ENCODE results near the gene LOXL4.
A peak's percentile ranks its signal among the peaks of the same experiment; 100 is the strongest.

LOXL4 gene

DNA sequence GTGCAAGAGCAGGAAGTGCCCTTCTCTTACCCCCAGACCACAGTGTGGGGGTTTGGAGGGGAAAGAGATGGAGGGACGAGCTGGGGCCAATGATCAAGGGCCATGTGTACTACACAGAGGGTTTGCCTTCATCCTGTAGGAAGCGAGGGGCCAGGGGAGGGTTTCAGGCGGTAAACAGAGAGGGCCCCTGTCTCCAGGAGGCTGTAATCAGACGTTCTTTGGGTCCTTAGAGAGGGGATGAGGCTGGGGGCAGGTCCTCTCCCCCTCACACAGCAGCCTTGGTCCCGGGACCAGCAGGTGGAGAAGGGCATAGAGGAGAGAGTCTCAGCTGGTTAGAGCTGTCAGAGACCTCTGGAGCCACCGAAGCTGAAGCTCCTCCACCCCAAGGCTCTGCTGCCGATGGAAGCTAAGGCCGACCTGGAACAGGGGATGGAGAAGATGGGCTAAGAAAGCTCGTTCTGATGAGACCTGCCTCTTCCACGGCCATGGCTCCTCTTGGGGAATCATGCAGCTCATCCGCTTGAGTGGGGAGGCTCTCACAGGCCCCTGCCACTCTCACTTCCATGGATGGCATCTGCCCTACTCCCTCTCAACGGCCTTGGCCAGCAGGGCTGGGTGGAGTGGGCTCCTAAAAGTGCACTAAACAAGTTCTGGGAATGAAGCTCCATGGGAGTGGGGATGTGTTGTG is 3.5 kb downstream of the LOXL4 start:
- Mint-ChIP-seq H3K36me3 (ENCODE audit: low read depth) (peaks cover 8% of the 10 kb centered on the region), H3K4me3 (no peak overlapping the region), H3K9me3 (no peaks in the 10 kb centered on the region), H3K27me3 (peaks cover 38% of the 10 kb centered on the region), H3K4me1 (ENCODE audit: low read depth) (peaks cover 25% of the 10 kb centered on the region), H3K27ac (no peak overlapping the region)
- intact Hi-C loops (cut with micrococcal nuclease) = loop anchor here (10.0 kb wide), 1 partner anchor 180 kb away; the partner anchor contains the start of gene HPS1

DNA sequence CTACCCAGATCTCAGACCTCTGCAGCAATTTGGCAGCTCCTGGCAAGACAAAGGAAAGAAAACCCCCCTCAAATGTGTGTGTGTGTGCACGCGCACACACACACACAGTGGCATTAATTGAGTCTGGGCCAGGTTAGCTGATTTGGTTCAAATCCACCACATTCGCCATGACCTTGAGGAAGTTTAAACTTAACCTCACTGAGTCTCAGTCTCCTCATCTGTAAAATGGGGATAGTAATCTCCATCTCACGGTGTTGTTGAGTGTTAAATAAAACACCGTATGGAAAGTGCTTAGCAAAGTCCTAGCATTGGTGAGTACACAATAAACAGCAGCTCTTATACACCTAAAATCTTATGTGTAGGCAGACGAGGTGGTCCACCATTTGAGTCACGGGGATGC is 4.9 kb downstream of the LOXL4 start:
- Mint-ChIP-seq H3K27ac (no peak overlapping the region), H3K27me3 (peaks cover 26% of the 10 kb centered on the region), H3K4me3 (no peak overlapping the region), H3K36me3 (ENCODE audit: low read depth) (peaks cover 11% of the 10 kb centered on the region), H3K4me1 (ENCODE audit: low read depth) (peaks cover 34% of the 10 kb centered on the region), H3K9me3 (no peaks in the 10 kb centered on the region)
- intact Hi-C loops (cut with micrococcal nuclease) = loop anchor here (2.0 to 10.0 kb wide), 2 partner anchors 46 to 182 kb away; partner anchors contain the start of gene HPS1

DNA sequence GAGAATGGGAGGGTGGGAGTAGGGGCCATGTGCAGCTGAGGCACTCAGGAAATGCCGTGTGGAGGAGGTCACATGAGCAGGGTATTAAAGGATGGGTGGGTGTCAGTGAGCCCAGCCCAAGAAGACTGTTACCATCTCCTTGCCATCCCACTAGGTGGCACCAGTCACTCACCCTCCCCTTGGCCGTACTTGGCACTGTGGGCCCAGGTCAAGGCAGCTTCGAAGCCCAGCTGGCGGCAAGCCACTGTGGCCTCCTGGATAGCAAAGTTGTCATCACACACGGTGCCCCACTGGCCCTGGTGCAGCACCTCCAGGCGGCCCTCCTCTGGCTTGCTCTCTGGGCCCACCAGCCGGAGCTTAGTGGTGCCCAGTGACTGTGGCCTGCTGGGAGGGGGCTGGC is 5.4 kb downstream of the LOXL4 start:
- Mint-ChIP-seq H3K36me3 (ENCODE audit: low read depth) (peaks cover 16% of the 10 kb centered on the region), H3K27ac (no peak overlapping the region), H3K4me3 (no peak overlapping the region)

DNA sequence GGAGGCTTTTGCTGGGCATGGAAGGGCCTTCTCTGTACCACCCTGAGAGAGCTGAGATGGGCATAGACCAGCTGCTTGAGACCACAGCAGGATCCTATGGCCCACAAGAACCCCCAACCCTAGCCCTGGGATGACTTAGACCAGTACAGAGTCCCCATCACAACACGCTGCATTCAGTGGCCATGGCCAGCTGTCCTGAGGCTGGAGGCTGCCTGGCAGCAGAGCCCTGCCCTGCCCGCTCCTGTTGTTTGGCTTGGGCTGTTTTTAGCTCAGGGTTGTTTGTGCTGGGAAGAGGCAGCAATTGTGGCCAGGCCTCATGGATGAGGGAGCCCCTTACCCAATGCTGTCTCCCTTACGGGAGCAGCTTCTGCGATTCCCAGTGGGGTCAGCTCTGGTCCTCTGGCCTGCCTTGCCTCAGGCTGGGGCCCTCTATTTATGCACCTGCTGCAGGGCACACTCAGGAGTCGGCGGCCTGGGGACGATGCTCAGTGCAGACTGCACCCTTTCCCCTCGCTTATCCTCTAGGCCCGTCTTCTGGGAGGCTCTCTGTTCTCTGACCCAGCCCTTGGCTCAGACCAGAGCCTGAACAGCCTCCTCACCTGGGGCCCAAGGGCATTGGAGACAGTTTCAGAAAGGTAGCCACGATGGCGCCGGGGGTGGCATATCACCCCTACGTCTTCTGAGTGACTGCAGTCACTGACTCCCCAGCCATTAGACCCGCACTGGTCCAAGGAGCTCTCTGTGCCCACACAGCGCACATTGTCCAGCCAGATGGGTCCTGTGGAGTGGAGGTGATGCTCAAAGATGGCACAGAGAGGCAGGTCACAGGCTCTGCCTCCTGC is 6.3 kb downstream of the LOXL4 start:
- Mint-ChIP-seq H3K36me3 (ENCODE audit: low read depth) (peaks cover 25% of the 10 kb centered on the region), H3K4me1 (ENCODE audit: low read depth) (peaks cover 30% of the 10 kb centered on the region), H3K27me3 (peaks cover 13% of the 10 kb centered on the region), H3K4me3 (no peak overlapping the region), H3K27ac (no peak overlapping the region), H3K9me3 (no peaks in the 10 kb centered on the region)
- intact Hi-C loops (cut with micrococcal nuclease) = loop anchor here (1.0 to 10.0 kb wide), 3 partner anchors 47 to 183 kb away; partner anchors contain the start of gene HPS1

More for the DNA sequence above, 5.4 kb downstream of the LOXL4 start:
- no peaks in the 10 kb centered on the region for H3K9me3 Mint-ChIP-seq
- intact Hi-C loops (cut with micrococcal nuclease) = loop anchor here (1.0 to 10.0 kb wide), 3 partner anchors 46 to 182 kb away; partner anchors contain the start of gene HPS1
- H3K27me3 Mint-ChIP-seq = peaks cover 22% of the 10 kb centered on the region
- peaks cover 30% of the 10 kb centered on the region for H3K4me1 Mint-ChIP-seq (ENCODE audit: low read depth)

DNA sequence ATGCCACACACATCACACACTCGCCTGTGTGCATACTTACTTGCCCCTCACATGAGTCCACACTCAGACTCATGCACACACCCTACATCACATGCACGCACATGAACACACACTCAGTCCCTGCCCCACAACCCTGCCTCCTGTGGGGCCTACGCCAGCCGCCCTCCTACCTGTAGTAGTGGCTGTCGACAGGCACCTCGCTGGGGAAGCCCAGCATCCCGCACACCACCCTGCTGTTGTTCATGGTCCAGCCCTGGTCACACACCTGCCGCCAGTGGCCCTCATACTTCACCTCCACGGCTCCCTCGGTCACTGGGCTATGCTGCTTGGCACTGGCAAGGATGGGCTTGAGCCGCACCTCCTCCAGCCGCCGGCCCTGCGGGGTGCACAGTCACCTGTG is 7.2 kb downstream of the LOXL4 start:
- H3K4me3 Mint-ChIP-seq = no peak overlapping the region
- H3K27ac Mint-ChIP-seq = peak overlapping the region; percentile 12
- H3K27me3 Mint-ChIP-seq = peaks cover 5% of the 10 kb centered on the region
- no peaks in the 10 kb centered on the region for H3K9me3 Mint-ChIP-seq
- peaks cover 34% of the 10 kb centered on the region for H3K36me3 Mint-ChIP-seq (ENCODE audit: low read depth)
- peaks cover 30% of the 10 kb centered on the region for H3K4me1 Mint-ChIP-seq (ENCODE audit: low read depth)
- intact Hi-C loops (cut with micrococcal nuclease) = loop anchor here (10.0 kb wide), 1 partner anchor 184 kb away; the partner anchor contains the start of gene HPS1

DNA sequence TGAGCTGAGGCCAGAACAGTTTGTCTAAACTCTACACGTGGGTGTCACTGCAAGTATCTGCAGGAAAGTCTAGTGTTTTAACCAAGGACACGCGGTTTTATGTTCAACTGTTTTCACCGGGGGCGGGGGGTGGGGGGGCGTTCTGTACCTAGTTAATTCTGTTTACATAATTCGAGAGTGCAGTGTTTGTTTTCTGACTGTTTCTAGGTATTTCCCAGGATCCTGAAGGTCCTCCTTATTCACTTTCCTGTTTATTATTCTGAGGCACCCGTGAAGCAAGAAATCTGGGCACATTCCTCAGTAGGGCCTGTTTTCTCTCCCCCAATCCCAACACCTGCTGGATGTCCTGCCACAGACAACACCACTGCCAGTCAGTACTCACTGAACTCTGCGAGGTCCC is 7.6 kb downstream of the LOXL4 start:
- Mint-ChIP-seq H3K9me3 (no peaks in the 10 kb centered on the region), H3K4me3 (no peak overlapping the region), H3K36me3 (ENCODE audit: low read depth) (peaks cover 38% of the 10 kb centered on the region), H3K27me3 (peaks cover 4% of the 10 kb centered on the region), H3K4me1 (ENCODE audit: low read depth) (peaks cover 30% of the 10 kb centered on the region), H3K27ac (peak overlapping the region; percentile 12)
- intact Hi-C loops (cut with micrococcal nuclease) = loop anchor here (10.0 kb wide), 1 partner anchor 184 kb away; the partner anchor contains the start of gene HPS1

DNA sequence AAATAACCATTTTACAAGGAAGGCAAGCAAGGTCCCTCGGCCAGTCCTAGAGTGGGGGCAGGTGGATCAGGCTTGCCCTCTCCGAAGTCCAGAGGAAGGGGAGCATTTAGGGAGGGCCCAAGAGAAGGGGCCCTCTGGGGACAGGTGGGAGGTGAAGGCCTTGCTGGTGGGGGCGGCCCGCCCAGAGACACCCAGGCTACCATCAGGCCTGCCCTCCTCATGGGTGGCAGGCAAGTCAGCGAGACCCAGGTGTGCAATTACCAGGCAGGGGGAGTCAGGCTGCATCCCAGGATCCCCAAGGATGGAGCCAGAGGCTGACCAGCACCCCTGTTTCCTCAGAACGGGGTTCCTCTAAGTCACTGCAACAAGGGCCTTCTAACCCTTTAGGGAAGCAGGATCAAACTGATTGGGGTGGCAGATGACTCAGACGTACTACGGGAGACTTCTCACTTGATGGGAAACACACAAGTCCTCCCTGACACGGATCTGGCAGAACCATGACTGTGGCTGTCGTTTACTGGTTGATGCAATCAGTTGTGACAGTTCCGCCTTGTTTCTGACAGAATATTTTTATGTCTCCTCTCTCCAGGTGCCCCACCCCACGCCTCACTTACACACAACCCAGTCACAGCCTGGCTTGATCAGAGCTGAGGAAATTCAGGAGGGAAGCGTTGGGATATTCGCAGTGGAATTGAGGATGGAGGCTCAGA is 8.2 kb downstream of the LOXL4 start:
- peaks cover 4% of the 10 kb centered on the region for H3K27me3 Mint-ChIP-seq
- peak overlapping the region; percentile 12 for H3K27ac Mint-ChIP-seq
- no peak overlapping the region for H3K4me3 Mint-ChIP-seq
- H3K4me1 Mint-ChIP-seq (ENCODE audit: low read depth) = peaks cover 30% of the 10 kb centered on the region
- intact Hi-C loops (cut with micrococcal nuclease) = loop anchor here (10.0 kb wide), 1 partner anchor 185 kb away; the partner anchor contains the start of gene HPS1
- no peaks in the 10 kb centered on the region for H3K9me3 Mint-ChIP-seq
- peaks cover 41% of the 10 kb centered on the region for H3K36me3 Mint-ChIP-seq (ENCODE audit: low read depth)

DNA sequence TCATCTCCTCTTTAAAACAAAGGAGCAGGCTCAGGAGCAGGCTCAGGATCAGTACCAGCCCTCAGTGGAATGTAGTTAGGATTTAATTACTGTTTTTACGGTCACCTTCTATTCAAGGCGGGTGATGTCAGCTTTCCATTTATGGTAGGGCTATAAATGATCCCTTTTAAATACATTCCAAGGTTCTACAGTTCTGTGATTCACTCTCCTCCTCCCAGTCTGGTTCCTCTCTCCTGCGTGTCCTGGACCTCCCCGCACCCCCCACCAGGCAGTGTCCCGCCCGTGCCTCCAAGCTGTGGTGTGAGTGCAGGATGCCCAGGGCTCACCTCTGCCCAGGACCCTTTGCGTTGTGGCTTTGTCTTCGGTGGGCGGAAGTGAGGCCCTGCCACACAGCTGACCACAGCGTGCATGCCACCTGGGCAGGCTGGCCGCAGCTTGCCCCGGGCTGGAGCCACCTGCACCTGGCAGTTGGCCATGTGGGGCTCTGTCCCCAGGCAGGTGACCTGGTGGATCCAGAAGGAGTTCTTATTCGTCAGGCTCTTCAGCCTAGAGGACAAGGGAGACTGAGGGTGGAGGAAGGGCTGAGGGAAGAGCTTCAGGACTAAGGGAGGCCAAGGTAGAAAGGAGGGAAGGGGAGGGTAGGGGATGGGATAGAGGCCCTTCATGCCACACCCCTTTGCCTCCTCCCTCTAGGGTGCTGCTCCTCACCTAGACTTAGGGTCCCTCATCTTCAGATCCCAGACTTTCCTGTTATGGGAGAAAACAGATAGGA is 9.1 kb downstream of the LOXL4 start:
- peaks cover 1% of the 10 kb centered on the region for H3K27me3 Mint-ChIP-seq
- H3K4me1 Mint-ChIP-seq (ENCODE audit: low read depth) = peaks cover 25% of the 10 kb centered on the region
- intact Hi-C loops (cut with micrococcal nuclease) = no loop called here
- peak overlapping the region; percentile 12 for H3K27ac Mint-ChIP-seq
- H3K9me3 Mint-ChIP-seq = no peaks in the 10 kb centered on the region
- H3K4me3 Mint-ChIP-seq = no peak overlapping the region
- H3K36me3 Mint-ChIP-seq (ENCODE audit: low read depth) = peaks cover 41% of the 10 kb centered on the region

DNA sequence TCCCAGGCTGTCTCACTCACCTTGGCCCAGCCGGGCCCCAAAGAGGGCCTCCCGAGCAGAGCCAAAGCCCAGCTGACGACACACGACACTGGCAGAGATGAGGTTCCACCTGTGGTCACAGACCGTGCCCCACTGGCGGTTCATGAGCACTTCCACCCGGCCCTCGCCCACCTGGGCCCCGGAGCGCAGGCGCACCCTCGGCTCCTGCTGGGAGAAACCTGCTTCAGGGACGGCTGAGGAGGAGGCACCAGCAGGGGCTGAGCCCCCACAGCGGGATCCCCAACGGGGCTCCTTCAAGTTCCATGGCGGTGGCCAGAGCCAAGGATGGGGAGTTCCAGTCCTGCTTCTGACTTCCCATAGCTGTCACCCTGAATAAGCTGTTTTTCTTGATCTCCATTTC is 10.0 kb downstream of the LOXL4 start:
- H3K9me3 Mint-ChIP-seq = no peaks in the 10 kb centered on the region
- peaks cover 41% of the 10 kb centered on the region for H3K36me3 Mint-ChIP-seq (ENCODE audit: low read depth)
- H3K4me3 Mint-ChIP-seq = no peak overlapping the region
- intact Hi-C loops (cut with micrococcal nuclease) = no loop called here
- H3K4me1 Mint-ChIP-seq (ENCODE audit: low read depth) = peaks cover 24% of the 10 kb centered on the region
- H3K27me3 Mint-ChIP-seq = no peaks in the 10 kb centered on the region
- H3K27ac Mint-ChIP-seq = no peak overlapping the region

DNA sequence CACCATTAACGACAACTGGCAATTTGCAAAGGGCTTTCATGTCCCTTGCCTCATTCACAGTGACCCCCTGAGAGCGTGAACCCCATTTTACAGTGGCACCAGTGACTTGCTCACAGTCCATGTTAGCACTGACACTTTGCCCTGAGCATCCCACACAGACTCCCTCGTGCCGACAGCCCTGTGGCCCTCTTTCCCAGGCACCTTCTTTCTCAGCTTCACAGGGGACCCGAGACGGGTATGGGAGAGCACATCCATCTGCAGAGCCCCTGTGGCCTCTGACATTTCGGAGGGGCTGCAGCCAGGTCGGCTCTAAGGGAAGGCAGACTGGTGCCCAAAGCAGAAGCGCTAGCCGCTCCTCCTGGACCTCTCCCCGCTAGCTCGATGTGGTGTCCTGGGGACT is 10.8 kb downstream of the LOXL4 start:
- no peak overlapping the region for H3K4me3 Mint-ChIP-seq

DNA sequence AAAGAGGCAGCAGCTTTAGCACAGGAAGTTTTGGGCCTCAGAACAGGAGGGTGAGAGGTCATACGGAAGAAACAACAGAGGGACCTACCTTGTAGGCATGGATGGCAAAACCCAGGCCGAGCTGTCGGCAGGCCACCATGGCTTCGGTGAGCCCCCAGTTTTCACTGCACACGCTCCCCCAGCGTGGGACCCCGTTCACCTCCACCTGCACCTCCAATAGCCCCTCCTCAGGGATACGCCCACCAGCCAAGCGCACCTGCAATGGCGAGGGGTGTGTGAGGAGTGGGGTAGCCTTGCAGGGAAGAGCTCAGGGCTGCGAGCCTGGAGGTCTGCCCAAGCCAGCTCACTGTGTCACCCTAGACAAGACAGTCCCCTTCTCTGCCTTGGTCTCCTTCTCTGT is 11.3 kb downstream of the LOXL4 start:
- peaks cover 24% of the 10 kb centered on the region for H3K4me1 Mint-ChIP-seq (ENCODE audit: low read depth)
- intact Hi-C loops (cut with micrococcal nuclease) = no loop called here
- H3K9me3 Mint-ChIP-seq = no peaks in the 10 kb centered on the region
- H3K27ac Mint-ChIP-seq = no peak overlapping the region
- no peaks in the 10 kb centered on the region for H3K27me3 Mint-ChIP-seq
- H3K36me3 Mint-ChIP-seq (ENCODE audit: low read depth) = peaks cover 50% of the 10 kb centered on the region
- no peak overlapping the region for H3K4me3 Mint-ChIP-seq

More for the DNA sequence above, 10.8 kb downstream of the LOXL4 start:
- no peaks in the 10 kb centered on the region for H3K27me3 Mint-ChIP-seq
- peaks cover 24% of the 10 kb centered on the region for H3K4me1 Mint-ChIP-seq (ENCODE audit: low read depth)
- H3K36me3 Mint-ChIP-seq (ENCODE audit: low read depth) = peaks cover 45% of the 10 kb centered on the region
- intact Hi-C loops (cut with micrococcal nuclease) = no loop called here
- no peaks in the 10 kb centered on the region for H3K9me3 Mint-ChIP-seq
- no peak overlapping the region for H3K27ac Mint-ChIP-seq

DNA sequence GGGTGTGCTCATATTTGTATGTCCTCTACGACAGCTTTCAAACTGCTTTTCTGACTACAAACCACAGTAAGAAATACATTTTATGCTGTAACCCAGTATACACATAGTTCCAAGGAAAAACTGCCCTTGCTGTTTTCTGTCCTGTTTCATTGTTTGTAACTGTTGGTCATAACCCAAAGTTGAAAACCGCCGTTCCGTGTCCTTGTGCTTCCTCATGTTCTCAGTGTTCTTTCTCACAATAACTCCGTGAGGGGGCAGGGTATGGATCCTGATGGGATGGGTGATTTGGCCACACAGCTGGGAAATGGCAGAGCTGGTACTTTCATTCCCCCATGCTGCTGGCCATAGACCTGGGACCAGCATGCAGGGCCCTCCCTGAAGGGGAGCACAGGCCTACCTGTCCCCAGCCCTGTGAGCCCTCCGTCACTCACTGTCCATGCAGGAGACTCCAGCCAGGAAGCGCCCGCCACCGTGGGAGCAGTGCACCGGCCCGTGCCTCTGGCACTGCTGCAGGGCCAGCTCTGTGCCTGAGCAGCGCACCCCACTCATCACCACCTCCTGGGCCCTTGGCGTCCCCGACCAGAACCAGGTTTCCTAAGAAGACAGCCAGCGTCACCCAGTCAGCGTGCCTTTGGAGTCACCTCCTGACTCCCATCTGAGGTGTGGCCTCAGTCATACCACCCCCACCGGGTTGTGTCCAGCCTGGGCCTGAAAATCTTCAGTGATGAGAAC is 12.7 kb downstream of the LOXL4 start:
- Mint-ChIP-seq H3K9me3 (no peaks in the 10 kb centered on the region), H3K27ac (no peak overlapping the region), H3K4me1 (ENCODE audit: low read depth) (peaks cover 17% of the 10 kb centered on the region), H3K27me3 (no peaks in the 10 kb centered on the region), H3K4me3 (no peak overlapping the region), H3K36me3 (ENCODE audit: low read depth) (peaks cover 56% of the 10 kb centered on the region)
- intact Hi-C loops (cut with micrococcal nuclease) = no loop called here
